Measurements from ENCODE around the gene BACH2.

The BACH2 gene

DNA sequence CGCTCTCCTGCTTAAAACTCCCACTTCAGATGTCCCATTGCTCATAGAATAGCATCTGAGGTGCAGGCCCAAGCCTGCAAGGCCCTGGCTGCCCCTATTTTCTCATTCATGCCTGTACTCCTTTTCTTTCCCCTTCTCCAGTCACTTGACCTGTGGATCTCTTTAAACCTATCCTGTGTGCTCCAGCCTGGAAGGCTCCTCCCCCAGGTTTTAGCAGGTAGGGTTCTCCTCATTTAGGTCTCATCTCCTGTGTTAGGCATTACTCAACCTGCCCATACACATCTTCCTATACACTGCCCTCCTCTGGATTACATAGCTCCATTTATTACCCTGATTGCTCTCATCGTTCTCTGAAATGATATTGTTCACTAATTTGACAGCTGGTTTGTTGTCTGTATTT is 185.3 kb downstream of the BACH2 start:
- H3K4me3 ChIP-seq (ENCODE audit: low read depth, low read length): no peak overlapping the region
- H3K9me3 ChIP-seq (ENCODE audit: control insufficient read depth, low read length): peaks cover 2% of the 10 kb centered on the region
- no peak overlapping the region for H2AFZ ChIP-seq
- H3K36me3 ChIP-seq (ENCODE audit: control insufficient read depth, insufficient read depth, low read length): no peaks in the 10 kb centered on the region
- no peak overlapping the region for H3K9ac ChIP-seq
- TF ChIP-seq, protein P1, sequence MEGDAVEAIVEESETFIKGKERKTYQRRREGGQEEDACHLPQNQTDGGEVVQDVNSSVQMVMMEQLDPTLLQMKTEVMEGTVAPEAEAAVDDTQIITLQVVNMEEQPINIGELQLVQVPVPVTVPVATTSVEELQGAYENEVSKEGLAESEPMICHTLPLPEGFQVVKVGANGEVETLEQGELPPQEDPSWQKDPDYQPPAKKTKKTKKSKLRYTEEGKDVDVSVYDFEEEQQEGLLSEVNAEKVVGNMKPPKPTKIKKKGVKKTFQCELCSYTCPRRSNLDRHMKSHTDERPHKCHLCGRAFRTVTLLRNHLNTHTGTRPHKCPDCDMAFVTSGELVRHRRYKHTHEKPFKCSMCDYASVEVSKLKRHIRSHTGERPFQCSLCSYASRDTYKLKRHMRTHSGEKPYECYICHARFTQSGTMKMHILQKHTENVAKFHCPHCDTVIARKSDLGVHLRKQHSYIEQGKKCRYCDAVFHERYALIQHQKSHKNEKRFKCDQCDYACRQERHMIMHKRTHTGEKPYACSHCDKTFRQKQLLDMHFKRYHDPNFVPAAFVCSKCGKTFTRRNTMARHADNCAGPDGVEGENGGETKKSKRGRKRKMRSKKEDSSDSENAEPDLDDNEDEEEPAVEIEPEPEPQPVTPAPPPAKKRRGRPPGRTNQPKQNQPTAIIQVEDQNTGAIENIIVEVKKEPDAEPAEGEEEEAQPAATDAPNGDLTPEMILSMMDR (IDR thresholded peaks at IDR 0.05): no peak
- no peak overlapping the region for H3K4me2 ChIP-seq (ENCODE audit: low read length)
- no peaks in the 10 kb centered on the region for H3K4me1 ChIP-seq
- H3K79me2 ChIP-seq: no peaks in the 10 kb centered on the region
- H3K27ac ChIP-seq: no peak overlapping the region
- H3K27me3 ChIP-seq (ENCODE audit: control insufficient read depth, insufficient read depth, low read length): no peaks in the 10 kb centered on the region

DNA sequence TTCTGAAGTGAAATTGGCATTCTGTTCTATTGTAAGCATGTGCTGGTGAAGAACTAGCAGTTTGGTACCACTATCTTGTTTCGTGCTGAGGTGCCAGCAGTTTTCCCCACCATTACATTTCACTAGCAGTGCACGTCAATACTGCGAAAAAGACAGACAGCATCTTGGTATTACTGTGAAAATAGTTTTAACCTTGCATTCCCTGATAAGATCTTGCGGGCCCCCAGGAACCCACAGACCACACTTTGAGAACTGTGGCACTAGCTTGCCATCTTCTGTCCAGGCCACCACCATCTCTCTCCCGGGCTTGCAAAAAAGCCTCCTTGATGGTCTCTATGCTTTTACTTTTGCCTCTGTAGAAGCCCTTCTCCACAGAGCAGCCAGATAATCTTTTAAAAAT is 185.7 kb downstream of the BACH2 start:
- H2AFZ ChIP-seq: no peak overlapping the region
- TF ChIP-seq, protein P1 (IDR thresholded peaks at IDR 0.05): no peak

DNA sequence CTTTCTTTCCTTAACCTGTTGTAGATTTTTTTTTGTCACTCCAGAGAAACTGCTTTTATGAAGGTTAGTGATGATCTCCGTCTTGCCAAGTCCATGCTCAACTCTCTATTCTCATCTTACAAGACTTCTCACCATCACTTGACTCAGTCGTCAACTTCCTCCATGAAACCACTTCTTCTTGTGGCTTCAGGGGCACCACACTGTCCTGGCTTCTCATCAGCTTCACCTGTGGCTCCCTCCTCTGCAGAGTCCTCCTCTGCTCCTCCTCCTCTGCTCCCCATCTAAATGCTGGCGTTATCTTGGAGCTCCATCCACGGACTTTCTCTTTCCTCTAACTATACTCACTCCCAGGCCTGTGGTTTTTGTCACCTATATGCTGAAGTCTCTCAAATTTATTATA is 187.5 kb downstream of the BACH2 start:
- Histone ChIP-seq H3K9ac (no peak overlapping the region), H3K36me3 (ENCODE audit: control insufficient read depth, insufficient read depth, low read length) (no peaks in the 10 kb centered on the region), H2AFZ (no peak overlapping the region), H3K4me2 (ENCODE audit: low read length) (no peak overlapping the region), H3K4me3 (ENCODE audit: low read depth, low read length) (no peak overlapping the region), H3K79me2 (no peaks in the 10 kb centered on the region), H3K27ac (no peak overlapping the region), H3K9me3 (ENCODE audit: control insufficient read depth, low read length) (peaks cover 2% of the 10 kb centered on the region), H3K4me1 (no peaks in the 10 kb centered on the region), H3K27me3 (ENCODE audit: control insufficient read depth, insufficient read depth, low read length) (no peaks in the 10 kb centered on the region)
- TF ChIP-seq, protein P1 (IDR thresholded peaks at IDR 0.05): no peak

More for the DNA sequence above, 185.7 kb downstream of the BACH2 start:
- H3K4me2 ChIP-seq (ENCODE audit: low read length): no peak overlapping the region
- no peaks in the 10 kb centered on the region for H3K4me1 ChIP-seq
- no peaks in the 10 kb centered on the region for H3K36me3 ChIP-seq (ENCODE audit: control insufficient read depth, insufficient read depth, low read length)
- H3K79me2 ChIP-seq: no peaks in the 10 kb centered on the region
- H3K9ac ChIP-seq: no peak overlapping the region
- H3K9me3 ChIP-seq (ENCODE audit: control insufficient read depth, low read length): peaks cover 2% of the 10 kb centered on the region
- H3K27me3 ChIP-seq (ENCODE audit: control insufficient read depth, insufficient read depth, low read length): no peaks in the 10 kb centered on the region
- no peak overlapping the region for H3K27ac ChIP-seq
- H3K4me3 ChIP-seq (ENCODE audit: low read depth, low read length): no peak overlapping the region

DNA sequence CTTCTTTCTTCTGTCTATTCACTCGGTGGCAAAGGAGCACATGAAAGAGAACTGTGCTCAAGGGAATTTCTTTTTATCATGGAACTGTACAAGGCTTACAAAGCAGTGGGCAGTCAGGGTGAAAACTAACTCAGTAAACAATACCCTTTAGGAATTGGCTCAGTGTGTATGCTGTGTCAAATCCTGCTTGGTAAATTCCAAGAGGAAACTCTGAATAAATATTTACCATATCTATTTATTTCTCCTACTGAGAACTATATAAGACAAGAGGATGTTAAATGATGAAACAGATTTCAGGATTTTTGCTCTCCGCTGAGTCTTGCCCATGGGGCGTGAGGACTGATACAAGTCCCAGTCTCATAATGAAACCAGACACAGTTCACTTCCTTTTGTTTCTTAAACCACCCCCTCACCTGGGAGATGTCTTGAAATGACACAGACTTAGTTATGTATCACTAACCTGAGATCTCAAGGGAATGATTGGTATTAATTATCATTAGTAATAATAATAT is 188.8 kb downstream of the BACH2 start:
- Histone ChIP-seq H3K27ac (no peak overlapping the region), H3K79me2 (no peaks in the 10 kb centered on the region), H3K36me3 (ENCODE audit: control insufficient read depth, insufficient read depth, low read length) (no peaks in the 10 kb centered on the region), H3K9me3 (ENCODE audit: control insufficient read depth, low read length) (no peaks in the 10 kb centered on the region), H3K27me3 (ENCODE audit: control insufficient read depth, insufficient read depth, low read length) (no peaks in the 10 kb centered on the region), H3K9ac (no peak overlapping the region), H3K4me2 (ENCODE audit: low read length) (no peak overlapping the region), H2AFZ (no peak overlapping the region), H3K4me1 (no peaks in the 10 kb centered on the region), H3K4me3 (ENCODE audit: low read depth, low read length) (no peak overlapping the region)
- TF ChIP-seq, protein P1 (IDR thresholded peaks at IDR 0.05): no peak

DNA sequence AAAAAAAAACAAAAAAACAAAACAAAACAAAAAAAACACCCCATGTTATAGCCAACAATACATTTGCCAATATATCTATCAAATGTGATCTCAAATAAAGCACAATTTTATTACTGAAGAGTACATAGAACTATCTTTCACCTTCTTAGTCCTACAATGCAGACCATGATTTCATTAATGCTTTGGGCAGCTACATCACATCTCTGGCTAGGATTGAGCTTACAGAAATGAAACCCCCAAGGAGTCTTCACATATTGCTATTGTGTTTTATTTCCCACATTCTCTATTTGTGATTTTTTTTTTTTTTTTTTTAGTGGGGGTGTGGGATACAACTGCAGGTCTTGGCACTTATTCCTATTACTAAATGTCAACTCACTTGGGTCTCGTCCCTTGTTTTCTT is 189.3 kb downstream of the BACH2 start:
- Histone ChIP-seq H3K9me3 (ENCODE audit: control insufficient read depth, low read length) (no peaks in the 10 kb centered on the region), H3K4me2 (ENCODE audit: low read length) (no peak overlapping the region), H3K27me3 (ENCODE audit: control insufficient read depth, insufficient read depth, low read length) (no peaks in the 10 kb centered on the region)

More for the DNA sequence above, 189.3 kb downstream of the BACH2 start:
- no peak overlapping the region for H3K4me3 ChIP-seq (ENCODE audit: low read depth, low read length)
- TF ChIP-seq, protein P1 (IDR thresholded peaks at IDR 0.05): no peak
- H3K4me1 ChIP-seq: no peaks in the 10 kb centered on the region
- no peak overlapping the region for H3K9ac ChIP-seq
- no peaks in the 10 kb centered on the region for H3K79me2 ChIP-seq
- H3K36me3 ChIP-seq (ENCODE audit: control insufficient read depth, insufficient read depth, low read length): no peaks in the 10 kb centered on the region
- H2AFZ ChIP-seq: no peak overlapping the region
- no peak overlapping the region for H3K27ac ChIP-seq

All from parathyroid adenoma (tissue), 2 donors.